ENCODE measurements around the gene SLC8A1.

DNA sequence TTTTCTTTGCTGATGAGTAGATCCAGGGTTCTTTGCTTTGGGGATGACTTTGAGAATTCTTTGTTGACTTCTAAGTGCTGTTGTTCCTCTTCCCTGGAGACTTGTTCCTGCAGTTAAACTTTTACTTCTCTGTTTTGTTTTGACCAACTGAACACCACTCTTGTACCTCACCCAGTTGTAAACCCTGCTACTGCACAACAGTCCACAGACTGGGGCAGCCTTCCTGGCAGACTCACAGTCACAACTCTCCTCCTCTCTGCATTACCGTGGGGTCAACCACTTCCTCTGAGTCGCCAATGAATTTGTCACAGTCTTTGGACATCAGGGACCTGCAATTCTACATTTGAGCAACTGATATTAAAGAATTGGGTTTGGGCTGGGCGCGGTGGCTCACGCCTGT is 3.8 kb upstream of the SLC8A1 start:
- TF ChIP-seq POLR2A (IDR thresholded peaks at IDR 0.05; ENCODE audit: low read length) (no peak), GATA1 (IDR thresholded peaks at IDR 0.05; ENCODE audit: low read depth, low read length) (no peak)

Data from erythroblast (primary cell).